CMK (cell line): ENCODE measurements around the gene FCRL2.

ENCODE experiments used
- DNase-seq: peaks from one replicate; pipeline ENCODE4 v3.0.0-alpha.2; 2010; ENCODE audit warnings: low read depth

Gene FCRL2

GRCh38 chr1:157776971-157777391 lies at the start of gene FCRL2:
Gene FCRL2 (minus strand): TSS chr1:157777132. CDS start chr1:157777073, 59 bp downstream.
- no peak for DNase-seq

GRCh38 chr1:157820299-157820698 lies 43.4 kb upstream of the FCRL2 start:
- no peak for DNase-seq

GRCh38 chr1:157819896-157820295 lies 43.0 kb upstream of the FCRL2 start, which contains the start of gene FCRL1:
Gene FCRL1 (minus strand): TSS chr1:157820120. CDS start chr1:157820037, 83 bp downstream.
- DNase-seq, result no peak

- no peak for DNase-seq
Observed at GRCh38 chr1:157819215-157819614, 42.3 kb upstream of the FCRL2 start.

DNA sequence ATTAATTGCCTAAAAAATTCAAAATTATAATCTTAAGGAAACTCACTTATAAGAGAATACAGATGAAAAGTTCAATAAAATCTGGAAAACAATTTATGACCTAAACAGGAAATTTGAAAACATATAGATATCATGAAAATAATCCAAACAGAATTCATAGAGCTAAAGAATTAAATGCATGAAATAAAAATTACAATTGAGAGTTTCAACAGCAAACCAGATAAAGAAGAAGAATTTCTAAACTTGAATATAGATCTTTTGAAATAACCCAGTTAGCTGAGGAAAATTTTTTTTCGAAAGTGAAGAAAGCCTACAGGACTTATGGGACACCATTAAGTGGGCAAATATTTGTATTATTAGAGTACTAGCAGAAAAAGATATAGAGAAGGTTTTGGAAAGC lies 36.3 kb upstream of the FCRL2 start:
- DNase-seq, result no peak

GRCh38 chr1:157806431-157807149 lies 29.7 kb upstream of the FCRL2 start:
- no peak for DNase-seq

- no peak for DNase-seq
Observed at GRCh38 chr1:157803851-157804250, 26.9 kb upstream of the FCRL2 start.

GRCh38 chr1:157799996-157800395 lies 23.1 kb upstream of the FCRL2 start:
- DNase-seq, result no peak

- DNase-seq, result no peak
Observed at GRCh38 chr1:157798211-157798610, 21.3 kb upstream of the FCRL2 start.

DNA sequence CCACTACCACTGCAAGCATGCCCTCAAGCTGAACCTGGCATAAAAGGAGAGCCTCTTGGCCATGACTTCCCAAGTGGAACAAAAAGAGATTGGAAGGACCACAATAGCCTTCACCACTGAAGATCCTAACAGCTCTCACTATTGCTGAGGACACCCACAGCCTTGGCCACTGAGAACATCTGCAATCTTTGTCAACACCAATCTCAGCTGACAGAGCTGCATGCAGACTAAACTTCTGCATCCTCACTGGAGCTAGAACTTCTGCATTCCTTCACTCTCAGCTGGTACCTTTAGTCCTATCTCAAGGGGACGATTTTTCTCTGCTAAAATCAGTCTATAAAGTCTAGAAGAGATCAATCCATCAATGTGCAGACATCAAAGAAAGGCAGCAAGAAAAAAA lies 8.3 kb upstream of the FCRL2 start:
- no peak for DNase-seq

- DNase-seq, result no peak
Observed at GRCh38 chr1:157784801-157785200, 7.9 kb upstream of the FCRL2 start.

- no peak for DNase-seq
Observed at GRCh38 chr1:157782931-157783330, 6.0 kb upstream of the FCRL2 start.

GRCh38 chr1:157781048-157781447 lies 4.1 kb upstream of the FCRL2 start:
- no peak for DNase-seq

DNA sequence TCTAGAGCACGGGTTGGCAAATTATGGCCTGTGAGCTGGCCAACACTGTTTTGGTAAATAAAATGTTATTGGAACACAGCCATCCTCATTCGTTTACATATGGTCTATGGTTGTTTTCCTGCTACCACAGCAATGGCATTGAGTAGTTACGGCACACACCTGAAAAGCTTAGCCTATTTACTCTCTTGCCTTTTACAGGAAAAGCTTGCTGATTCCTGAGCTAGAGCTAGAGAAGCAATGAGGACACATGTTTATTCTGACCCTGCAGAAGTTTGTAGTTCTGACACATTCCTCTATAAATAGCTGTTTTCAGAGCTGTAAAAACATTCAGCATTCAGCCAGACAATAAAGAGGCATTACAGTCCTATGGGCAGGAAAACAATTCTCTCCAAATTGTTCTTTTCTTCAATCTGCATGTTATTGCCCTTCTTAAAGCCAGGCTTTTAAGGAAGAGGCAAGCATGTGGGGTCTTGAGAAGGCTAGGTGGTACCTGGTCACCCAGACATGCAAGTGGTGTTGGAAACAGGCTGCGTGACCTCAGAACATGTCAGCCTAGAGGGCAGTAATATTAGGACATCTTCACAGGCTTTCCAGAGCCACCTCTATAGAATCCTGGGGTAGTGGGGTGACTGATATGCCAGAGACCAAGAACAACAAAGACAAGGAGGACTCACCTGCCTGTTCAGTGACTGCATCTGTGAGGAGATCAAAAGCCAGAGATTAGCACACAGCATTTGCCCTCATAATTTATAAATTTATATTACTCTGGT lies 1.6 kb downstream of the FCRL2 start:
- DNase-seq, result no peak

GRCh38 chr1:157774412-157774811 lies 2.5 kb downstream of the FCRL2 start:
- no peak for DNase-seq

DNA sequence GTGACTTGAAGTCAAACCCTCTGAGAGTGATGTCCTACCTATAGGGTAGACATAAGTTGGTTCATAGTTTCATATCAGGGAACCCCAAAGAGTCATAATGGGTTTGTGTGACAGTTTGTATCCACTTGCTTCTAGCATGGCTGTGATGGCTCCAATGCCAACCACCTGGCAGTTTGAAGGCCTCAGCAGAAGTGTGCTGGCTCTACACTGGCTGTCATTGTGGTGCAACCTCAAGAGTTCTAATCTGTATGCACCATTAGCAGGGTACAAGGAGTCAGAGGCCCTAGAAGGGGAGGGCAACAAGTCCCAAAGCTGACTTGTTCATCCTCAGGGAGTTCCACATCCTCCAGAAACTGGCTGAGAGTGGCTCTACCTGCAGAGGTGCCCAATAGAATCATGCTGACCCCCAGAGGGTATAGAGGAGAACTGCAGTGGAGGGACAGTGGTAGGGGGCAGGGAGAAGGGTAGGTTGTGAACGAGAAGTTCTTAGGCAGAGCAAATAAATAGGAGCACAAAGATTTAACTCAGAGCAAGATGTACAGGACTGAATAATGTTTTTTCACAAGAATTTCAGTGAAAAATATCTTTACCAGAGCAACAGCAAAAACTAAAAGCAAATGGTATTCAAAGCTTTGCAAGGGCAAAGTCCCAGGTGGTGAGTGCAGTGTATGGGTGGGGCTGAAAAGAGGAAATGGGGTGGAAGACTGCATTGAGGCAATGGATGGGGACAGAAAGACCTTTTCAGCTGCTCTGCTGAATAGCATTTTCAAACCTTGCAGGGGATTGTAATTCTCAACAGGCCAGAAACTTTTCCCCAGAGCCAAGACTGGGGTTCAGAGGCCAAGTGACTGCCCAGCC lies 3.2 kb downstream of the FCRL2 start:
- no peak for DNase-seq

- no peak for DNase-seq
Observed at GRCh38 chr1:157771661-157772425, 5.1 kb downstream of the FCRL2 start.

DNA sequence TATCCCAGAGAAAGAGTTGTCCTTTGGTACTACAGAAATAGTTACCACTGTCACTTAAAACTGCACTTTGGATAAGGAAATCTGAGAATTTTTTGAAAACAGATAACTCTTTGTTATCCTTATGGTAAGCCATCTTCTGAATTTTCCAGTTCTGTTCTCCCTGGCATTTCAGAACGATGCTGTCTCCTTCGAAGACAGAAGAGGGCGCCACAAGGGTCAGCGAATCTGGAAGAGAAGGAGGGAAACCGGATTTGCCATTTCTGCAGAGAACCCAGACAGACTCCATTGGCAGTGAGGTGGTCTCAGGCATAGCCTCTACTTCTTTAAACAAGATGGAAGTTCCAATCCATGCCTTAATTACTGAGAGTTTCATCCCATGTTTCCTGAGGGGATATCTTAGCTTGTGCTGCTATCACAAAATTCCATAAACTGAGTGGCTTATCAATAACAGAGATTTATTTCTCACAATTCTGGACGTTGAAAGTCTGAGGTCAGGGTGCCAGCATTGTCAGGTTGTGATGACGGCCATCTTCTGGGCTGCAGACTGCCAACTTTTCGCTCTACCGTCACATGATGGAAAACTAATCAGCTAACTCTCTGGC lies 6.4 kb downstream of the FCRL2 start:
- no peak for DNase-seq

DNA sequence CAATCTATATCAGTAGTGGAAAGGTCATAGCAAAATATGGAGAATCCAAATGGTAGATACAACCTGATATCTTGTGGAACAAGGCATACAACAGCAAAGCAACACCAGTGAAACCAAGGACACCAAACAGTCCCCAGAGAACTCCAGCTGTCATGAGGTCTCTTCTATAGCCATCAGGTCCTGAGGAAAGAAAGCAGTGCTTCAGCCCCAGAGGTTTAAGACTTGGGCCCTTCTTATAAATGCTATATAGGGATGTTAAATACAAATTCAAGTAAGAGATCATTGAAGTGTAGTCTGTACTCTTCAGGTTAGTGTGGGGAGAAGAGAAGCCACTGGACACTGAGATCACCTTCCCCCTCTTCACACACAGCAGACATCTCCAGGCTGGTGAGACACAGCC lies 10.1 kb downstream of the FCRL2 start:
- no peak for DNase-seq

GRCh38 chr1:157758018-157758417 lies 18.9 kb downstream of the FCRL2 start:
- DNase-seq, result no peak

GRCh38 chr1:157753611-157754010 lies 23.3 kb downstream of the FCRL2 start:
- DNase-seq, result no peak
